B cell (primary cell): ENCODE measurements around the gene RABL2B.

Experiments used
- CTCF ChIP-seq: fragments of 200-600 bp; IDR thresholded peaks from one replicate; pipeline ENCODE4 v1.8.0; 2022; ENCODE audit warnings: antibody characterized with exemption, mild to moderate bottlenecking
- EZH2 ChIP-seq: IDR thresholded peaks from 2 replicates; pipeline ENCODE4 v1.6.1; 2012; ENCODE audit warnings: borderline replicate concordance, low read depth, mild to moderate bottlenecking, moderate library complexity, low read length; ENCODE audit not compliant: insufficient read depth, poor library complexity, severe bottlenecking

- TF ChIP-seq CTCF (no peak), EZH2 (no peak)
These were observed 62.9 kb downstream of the RABL2B start for GRCh38 chr22:50720301-50721256.
